Breast epithelium (tissue), 3 donors: ENCODE data around the gene YIPF6.

Experiments used
- POLR2AphosphoS5 ChIP-seq, 3 donors: sonication (generic); formaldehyde crosslinking; IDR thresholded peaks; one replicate each; pipeline ENCODE4 v1.6.1; 2017; ENCODE audit warnings: antibody characterized with exemption in 3 of 3
- TF ChIP-seq, protein P1 (sequence below), 3 donors: fragments of 450-650 bp; IDR thresholded peaks; one replicate each; pipeline ENCODE4 v1.5.1; 2016 to 2017; ENCODE audit warnings: antibody characterized with exemption in 3 of 3, mild to moderate bottlenecking in 3 of 3, moderate library complexity in 3 of 3

DNA sequence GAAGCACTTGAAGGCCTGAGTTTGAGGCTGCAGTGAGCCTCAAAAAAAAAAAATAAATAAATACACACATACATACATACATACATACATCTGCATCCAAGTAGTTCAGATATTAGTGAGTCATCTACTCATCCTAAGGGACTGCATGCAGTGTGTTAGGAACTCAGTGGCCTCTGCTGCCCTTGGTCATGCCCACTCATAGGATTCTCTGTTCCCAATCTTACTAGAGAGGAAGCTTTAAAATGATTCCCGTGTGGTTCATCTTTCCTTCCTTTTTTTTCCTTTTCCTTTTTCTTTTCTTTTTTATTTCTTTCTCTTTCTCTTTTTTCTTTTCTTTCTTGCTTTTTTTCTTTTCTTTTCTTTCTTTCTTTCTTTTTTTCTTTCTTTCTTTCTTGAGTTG is 10.9 kb upstream of the YIPF6 start:
- TF ChIP-seq, protein P1, sequence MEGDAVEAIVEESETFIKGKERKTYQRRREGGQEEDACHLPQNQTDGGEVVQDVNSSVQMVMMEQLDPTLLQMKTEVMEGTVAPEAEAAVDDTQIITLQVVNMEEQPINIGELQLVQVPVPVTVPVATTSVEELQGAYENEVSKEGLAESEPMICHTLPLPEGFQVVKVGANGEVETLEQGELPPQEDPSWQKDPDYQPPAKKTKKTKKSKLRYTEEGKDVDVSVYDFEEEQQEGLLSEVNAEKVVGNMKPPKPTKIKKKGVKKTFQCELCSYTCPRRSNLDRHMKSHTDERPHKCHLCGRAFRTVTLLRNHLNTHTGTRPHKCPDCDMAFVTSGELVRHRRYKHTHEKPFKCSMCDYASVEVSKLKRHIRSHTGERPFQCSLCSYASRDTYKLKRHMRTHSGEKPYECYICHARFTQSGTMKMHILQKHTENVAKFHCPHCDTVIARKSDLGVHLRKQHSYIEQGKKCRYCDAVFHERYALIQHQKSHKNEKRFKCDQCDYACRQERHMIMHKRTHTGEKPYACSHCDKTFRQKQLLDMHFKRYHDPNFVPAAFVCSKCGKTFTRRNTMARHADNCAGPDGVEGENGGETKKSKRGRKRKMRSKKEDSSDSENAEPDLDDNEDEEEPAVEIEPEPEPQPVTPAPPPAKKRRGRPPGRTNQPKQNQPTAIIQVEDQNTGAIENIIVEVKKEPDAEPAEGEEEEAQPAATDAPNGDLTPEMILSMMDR (IDR thresholded peaks at IDR 0.05): no peak
- TF ChIP-seq POLR2AphosphoS5 (IDR thresholded peaks at IDR 0.05): no peak
